Superior temporal gyrus (tissue), 1 donor: Measurements from ENCODE around the gene TMEM63C.

Experiments used
- DNase-seq: peaks from one replicate; pipeline ENCODE4 v3.0.0-alpha.2; 2016; ENCODE audit errors: extremely low spot score

The TMEM63C gene

GRCh38 chr14:77221241-77221871 lies 39.8 kb downstream of the TMEM63C start:
- no peak for DNase-seq

GRCh38 chr14:77222546-77223225 lies 41.1 kb downstream of the TMEM63C start:
- no peak for DNase-seq

- DNase-seq = no peak
Observed at GRCh38 chr14:77224212-77224611, 42.6 kb downstream of the TMEM63C start.

GRCh38 chr14:77225254-77225653 lies 43.7 kb downstream of the TMEM63C start:
- no peak for DNase-seq

GRCh38 chr14:77225892-77226557 lies 44.4 kb downstream of the TMEM63C start:
- DNase-seq = no peak

- DNase-seq = no peak
Observed at GRCh38 chr14:77228056-77228455, 46.5 kb downstream of the TMEM63C start.

- DNase-seq = no peak
Observed at GRCh38 chr14:77230914-77231313, 49.3 kb downstream of the TMEM63C start.

- DNase-seq = no peak
Observed at GRCh38 chr14:77231721-77232120, 50.1 kb downstream of the TMEM63C start.

GRCh38 chr14:77236814-77237213 lies 55.2 kb downstream of the TMEM63C start:
- DNase-seq = no peak

GRCh38 chr14:77238356-77238755 lies 56.8 kb downstream of the TMEM63C start:
- DNase-seq = no peak

- DNase-seq = no peak
Observed at GRCh38 chr14:77238996-77239395, 57.4 kb downstream of the TMEM63C start.

- no peak for DNase-seq
Observed at GRCh38 chr14:77239412-77239811, 57.8 kb downstream of the TMEM63C start.

GRCh38 chr14:77240336-77240915 lies 58.8 kb downstream of the TMEM63C start:
- no peak for DNase-seq

GRCh38 chr14:77241955-77242354 lies 60.4 kb downstream of the TMEM63C start:
- no peak for DNase-seq

GRCh38 chr14:77242752-77243151 lies 61.2 kb downstream of the TMEM63C start:
- DNase-seq = no peak

GRCh38 chr14:77243853-77244252 lies 62.3 kb downstream of the TMEM63C start:
- DNase-seq = no peak

- DNase-seq = no peak
Observed at GRCh38 chr14:77245820-77246219, 64.2 kb downstream of the TMEM63C start.

GRCh38 chr14:77246784-77247183 lies 65.2 kb downstream of the TMEM63C start:
- no peak for DNase-seq

- no peak for DNase-seq
Observed at GRCh38 chr14:77248666-77249065, 67.1 kb downstream of the TMEM63C start.

- DNase-seq = no peak
Observed at GRCh38 chr14:77249286-77249685, 67.7 kb downstream of the TMEM63C start.

GRCh38 chr14:77250927-77251326 lies 69.3 kb downstream of the TMEM63C start:
- DNase-seq = no peak

GRCh38 chr14:77251870-77252269 lies 70.3 kb downstream of the TMEM63C start:
- no peak for DNase-seq
